HG02870 (cell line): ENCODE results near the gene ADGRD2.

Experiments
- ATAC-seq: cut with Tn5 transposase; IDR thresholded peaks from one replicate; pipeline ENCODE4 v1.9.1; 2021; ENCODE audit warnings: mild to moderate bottlenecking, moderate library complexity; ENCODE audit not compliant: unreplicated experiment

ADGRD2 gene

GRCh38 chr9:124477648-124478285 lies 27.5 kb downstream of the ADGRD2 start:
- ATAC-seq = no peak

DNA sequence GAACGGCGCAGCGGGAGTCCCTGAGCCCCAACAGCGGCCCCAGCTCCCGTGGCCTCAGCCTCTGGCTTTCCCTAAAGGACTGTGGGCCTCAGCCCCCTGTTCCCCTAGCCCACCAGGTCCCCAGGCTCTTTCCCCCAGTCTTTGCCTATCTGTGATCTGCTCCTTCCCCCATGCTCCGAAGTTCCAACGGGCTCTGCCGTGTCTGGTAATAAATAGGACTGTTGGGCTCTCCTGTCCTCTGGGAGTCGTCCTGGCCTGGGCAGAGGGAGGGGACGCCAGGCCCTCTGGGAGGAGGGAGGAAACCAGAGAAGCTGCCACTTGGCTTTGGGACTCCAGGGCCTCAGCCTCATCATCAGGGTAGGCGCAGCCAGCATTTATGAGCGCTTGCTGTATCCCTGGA lies 28.1 kb downstream of the ADGRD2 start:
- ATAC-seq = no peak

- no peak for ATAC-seq
These were observed 29.1 kb downstream of the ADGRD2 start for GRCh38 chr9:124479371-124479770.

DNA sequence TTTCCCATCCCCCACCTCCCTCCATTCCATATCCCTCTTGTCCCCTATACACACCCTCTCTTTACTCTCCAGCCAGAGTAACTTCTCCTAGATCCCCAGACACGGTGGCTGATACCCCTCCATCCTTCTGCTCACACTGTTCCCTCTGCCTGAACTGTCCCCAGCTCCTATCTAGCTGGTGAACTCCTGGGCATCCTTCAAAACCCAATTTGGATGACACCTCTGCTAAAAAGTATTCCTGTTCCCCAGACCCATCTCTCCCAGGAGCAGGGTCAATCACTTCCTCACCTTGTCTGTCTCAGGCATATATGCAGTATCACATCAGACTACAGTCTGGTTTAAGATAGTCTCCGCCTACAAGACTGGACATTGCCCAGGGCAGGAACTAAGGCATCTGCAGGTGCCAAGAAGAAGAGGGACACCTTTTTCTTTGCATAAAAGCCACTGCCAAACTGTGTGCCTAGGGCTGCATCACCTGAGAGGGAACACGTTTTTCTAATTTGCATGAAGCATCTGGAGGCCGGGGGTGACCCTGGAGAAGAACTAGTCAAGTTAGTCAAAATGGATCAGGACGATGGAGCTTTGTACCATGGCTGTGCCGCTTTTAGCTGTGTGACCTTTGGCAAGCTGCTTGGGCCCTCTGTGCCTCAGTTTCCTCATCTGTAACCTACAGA lies 29.8 kb downstream of the ADGRD2 start:
- no peak for ATAC-seq

GRCh38 chr9:124480621-124480981 lies 30.4 kb downstream of the ADGRD2 start:
- no peak for ATAC-seq

- no peak for ATAC-seq
These were observed 30.9 kb downstream of the ADGRD2 start for GRCh38 chr9:124481115-124481514.

GRCh38 chr9:124482431-124483031 lies 32.3 kb downstream of the ADGRD2 start:
- no peak for ATAC-seq

DNA sequence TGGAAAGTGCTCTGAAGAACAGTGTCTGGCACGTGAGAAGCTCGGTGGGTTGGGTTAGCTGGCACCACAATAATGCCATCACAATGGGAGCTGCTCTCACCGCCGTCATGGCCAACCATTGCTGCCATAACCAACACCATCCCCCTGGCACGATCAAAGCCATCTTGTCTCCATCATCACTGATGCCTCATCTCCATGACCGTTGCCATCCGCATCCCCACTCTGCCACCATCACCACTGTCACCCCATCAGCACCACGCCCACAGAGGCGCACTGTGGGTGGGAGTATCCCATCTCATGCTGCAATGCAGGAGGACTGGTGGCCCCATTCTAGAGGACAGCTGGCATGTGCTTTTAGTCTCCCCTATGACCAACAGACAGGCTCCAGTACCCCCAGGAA lies 33.2 kb downstream of the ADGRD2 start:
- ATAC-seq = no peak

GRCh38 chr9:124485201-124485600 lies 35.0 kb downstream of the ADGRD2 start:
- no peak for ATAC-seq

GRCh38 chr9:124485936-124486335 lies 35.7 kb downstream of the ADGRD2 start:
- no peak for ATAC-seq

GRCh38 chr9:124486778-124487259 lies 36.6 kb downstream of the ADGRD2 start:
- no peak for ATAC-seq

DNA sequence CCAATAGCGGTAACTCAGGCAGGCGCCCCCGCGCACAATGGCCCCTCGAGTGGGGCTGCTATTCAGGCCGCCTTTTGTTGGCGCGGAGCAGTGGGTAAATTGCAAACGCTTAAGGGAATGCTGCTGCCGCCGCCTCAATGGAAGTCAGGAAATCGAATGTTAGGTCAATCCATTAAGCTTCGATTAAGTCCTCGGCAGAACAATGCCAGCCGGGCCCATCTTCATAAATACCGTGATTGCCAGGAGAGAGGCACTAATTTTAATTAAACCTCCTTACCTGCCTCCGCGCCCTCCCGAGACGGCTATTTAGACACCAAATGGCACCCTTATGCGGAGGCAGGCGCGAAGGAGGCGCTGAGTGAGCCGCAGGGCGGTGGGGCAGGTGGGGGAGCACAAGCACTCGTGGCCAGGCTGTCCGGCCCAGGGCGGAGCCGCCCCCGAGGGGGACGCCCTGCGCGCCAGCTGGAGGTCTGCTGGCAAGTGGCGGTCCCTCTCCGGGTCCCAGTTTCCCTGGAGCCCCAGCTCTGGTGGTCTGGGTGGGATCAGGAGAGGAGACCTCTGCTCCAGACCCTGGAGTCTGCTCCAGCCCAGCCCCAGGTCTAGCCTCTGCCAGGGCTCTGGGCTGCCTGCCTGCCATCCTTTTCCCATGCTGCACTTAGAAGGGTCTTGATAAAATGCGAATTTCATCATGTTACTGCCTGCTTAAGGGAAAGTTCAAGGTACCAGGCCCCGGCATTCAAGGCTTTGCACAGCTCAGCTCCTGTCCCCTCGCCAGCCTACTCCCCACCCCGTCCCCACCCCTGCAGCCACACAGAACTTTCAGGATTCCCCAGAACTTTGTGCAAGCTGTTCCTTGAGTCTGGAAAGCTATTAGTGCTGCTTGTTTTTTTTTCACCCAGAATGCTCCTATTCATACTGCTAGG lies 37.3 kb downstream of the ADGRD2 start:
- no peak for ATAC-seq

DNA sequence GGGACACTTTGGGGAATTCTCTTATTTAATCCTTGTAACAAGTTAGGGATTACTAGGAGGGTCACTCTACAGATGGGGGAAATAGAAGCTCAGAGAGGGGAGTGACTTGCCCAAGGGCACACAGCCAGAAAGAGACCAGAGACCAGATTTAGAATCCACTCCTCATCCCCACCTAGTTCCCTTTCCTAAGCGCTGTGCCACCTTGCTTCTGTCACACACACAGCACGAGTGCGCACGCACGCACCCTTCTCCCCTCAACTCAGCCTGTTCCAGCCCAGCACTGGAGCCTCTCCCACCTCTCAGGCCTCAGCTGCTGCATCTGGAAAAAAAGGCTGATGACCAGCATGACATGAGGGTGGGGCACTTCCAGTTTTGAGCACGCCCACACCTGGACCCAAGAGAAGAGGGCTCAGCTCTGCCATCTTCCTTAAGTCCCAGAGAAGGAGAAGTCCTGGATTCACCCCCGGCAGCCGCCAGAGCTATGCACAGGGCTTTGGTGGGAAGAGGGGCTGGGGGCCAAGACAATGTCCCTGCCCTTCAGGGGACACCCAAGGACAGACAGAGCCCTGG lies 38.5 kb downstream of the ADGRD2 start:
- no peak for ATAC-seq

DNA sequence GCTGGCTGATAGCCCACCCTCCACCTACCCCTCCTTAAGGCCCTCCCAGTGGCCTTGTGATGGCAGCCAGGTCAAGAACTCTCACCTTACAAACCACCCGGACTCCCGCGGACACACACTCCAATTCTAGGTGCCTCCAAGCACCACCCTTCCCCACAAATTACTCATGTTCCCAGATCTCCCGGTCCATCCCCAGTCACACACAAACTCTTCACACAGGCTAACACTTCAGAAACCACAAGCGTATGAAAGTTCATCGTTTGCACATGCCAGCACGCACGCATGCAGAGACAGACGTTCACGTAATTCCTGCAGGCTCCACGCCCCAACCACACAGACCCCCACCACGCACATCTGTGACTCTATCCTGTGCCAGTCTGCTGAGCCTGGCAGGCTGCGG lies 39.0 kb downstream of the ADGRD2 start:
- no peak for ATAC-seq

GRCh38 chr9:124490004-124490403 lies 39.8 kb downstream of the ADGRD2 start:
- no peak for ATAC-seq

DNA sequence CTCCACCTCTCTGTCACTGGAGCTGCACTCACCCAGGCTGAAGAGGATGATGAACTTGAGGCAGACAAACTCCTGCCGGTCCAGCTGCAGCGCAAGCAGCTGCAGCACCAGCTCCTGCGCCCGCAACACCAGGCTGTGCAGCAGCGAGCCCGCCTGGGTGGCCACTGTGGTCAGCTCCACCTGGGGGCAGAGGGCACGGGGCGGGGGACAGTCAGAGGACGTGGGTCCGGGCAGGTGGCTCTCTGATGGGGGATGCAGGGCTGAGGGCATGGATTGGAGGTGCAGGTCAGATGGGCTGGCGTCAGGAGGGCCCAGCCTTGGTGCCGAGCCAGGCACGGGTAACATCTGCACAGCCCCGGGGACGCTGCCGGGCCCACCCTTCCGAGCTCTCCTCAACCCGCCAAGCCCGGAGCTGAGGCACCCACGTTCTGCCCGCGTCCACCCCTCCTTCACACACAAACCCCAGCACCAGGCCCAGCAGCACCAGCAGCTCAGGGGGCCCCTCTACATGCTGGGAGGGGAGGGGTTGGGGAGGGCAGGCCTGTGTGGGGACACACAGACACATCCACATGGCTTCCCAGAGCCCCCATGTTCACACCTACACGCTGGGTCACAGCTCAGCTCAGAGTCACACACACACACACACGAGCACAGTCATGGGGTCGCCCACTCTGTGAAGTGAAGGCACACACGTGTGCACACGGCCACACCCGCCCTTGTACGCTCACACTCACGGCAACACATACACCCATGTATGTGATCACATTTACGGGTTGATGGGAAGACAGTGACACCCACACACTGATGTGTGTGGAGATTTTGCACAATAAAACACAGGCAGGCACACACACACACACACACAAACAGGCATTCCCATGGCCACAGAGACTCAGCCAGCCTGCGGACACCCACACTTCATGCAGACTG lies 41.1 kb downstream of the ADGRD2 start:
- ATAC-seq = no peak

GRCh38 chr9:124492818-124493217 lies 42.6 kb downstream of the ADGRD2 start:
- no peak for ATAC-seq

DNA sequence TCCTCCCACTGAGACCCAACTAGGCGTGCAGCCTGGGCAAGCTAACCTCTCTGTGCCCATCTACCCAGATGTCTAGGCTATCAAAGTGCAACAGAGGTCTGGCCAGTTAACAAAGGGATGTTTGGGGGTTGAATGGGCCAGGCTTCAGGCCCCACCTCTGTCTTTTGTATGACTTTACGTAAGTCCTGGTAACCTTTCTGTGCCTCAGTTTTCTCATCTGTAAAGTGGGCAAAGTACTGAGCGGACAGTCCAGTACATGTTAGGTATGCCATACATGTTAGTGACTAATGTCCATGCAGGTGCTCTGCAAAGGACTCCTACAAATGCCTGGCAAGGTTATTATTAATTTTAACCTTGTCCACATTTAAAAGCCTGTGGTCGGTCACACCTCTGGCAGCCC lies 43.0 kb downstream of the ADGRD2 start:
- no peak for ATAC-seq

GRCh38 chr9:124493794-124494479 lies 43.7 kb downstream of the ADGRD2 start:
- peak; percentile 76 for ATAC-seq
